GM23338 (cell line): ENCODE results near the gene MKX. TPM values are rescaled to one million over a fixed set of nuclear protein-coding genes. Genes with fewer than 3 reads are reported as not detected.
A peak's percentile ranks its signal among the peaks of the same experiment; 100 is the strongest.

Experiments
- ATAC-seq: fragments of 200-7000 bp; cut with Tn5 transposase; 3 replicates; pipeline ENCODE4 v1.9.1; 2020
- DNase-seq: peaks from one replicate; pipeline ENCODE4 v3.0.0-alpha.2; 2015; ENCODE audit warnings: low spot score
- H2AFZ ChIP-seq: fragments of 200-600 bp; sonication (generic); 2 replicates; pipeline ENCODE4 v1.8.0; 2016; ENCODE audit warnings: antibody characterized with exemption, mild to moderate bottlenecking, moderate library complexity
- H3F3A ChIP-seq: fragments of 200-600 bp; sonication (generic); replicated peaks from 2 replicates; pipeline ENCODE4 v1.8.0; 2017; ENCODE audit warnings: antibody characterized with exemption, mixed run types, low read depth
- H3K27ac ChIP-seq: fragments of 200-600 bp; sonication (generic); 2 replicates; pipeline ENCODE4 v1.6.1; 2016; ENCODE audit warnings: low read depth
- H3K27me3 ChIP-seq: fragments of 200-600 bp; sonication (generic); 2 replicates; pipeline ENCODE4 v1.8.0; 2016; ENCODE audit warnings: mild to moderate bottlenecking, mixed run types, moderate library complexity; ENCODE audit not compliant: insufficient read depth
- H3K36me3 ChIP-seq: fragments of 200-600 bp; sonication (generic); 2 replicates; pipeline ENCODE4 v1.8.0; 2016; ENCODE audit warnings: mild to moderate bottlenecking; ENCODE audit not compliant: insufficient read depth
- H3K4me1 ChIP-seq: fragments of 200-600 bp; sonication (generic); 2 replicates; pipeline ENCODE4 v1.8.0; 2016; ENCODE audit warnings: mild to moderate bottlenecking, moderate library complexity; ENCODE audit not compliant: insufficient read depth
- H3K4me2 ChIP-seq: fragments of 200-600 bp; sonication (generic); 2 replicates; pipeline ENCODE4 v1.7.1; 2017; ENCODE audit warnings: mixed run types
- H3K4me3 ChIP-seq: fragments of 200-600 bp; sonication (generic); 2 replicates; pipeline ENCODE4 v1.6.1; 2016; ENCODE audit warnings: mixed run types
- H3K79me2 ChIP-seq: fragments of 200-600 bp; sonication (generic); replicated peaks from 2 replicates; pipeline ENCODE4 v1.8.0; 2017; ENCODE audit warnings: mild to moderate bottlenecking; ENCODE audit not compliant: insufficient read depth
- H3K9me2 ChIP-seq: fragments of 200-600 bp; sonication (generic); 2 replicates; pipeline ENCODE4 v1.8.0; 2017; ENCODE audit not compliant: insufficient read depth
- H4K20me1 ChIP-seq: fragments of 200-600 bp; sonication (generic); replicated peaks from 2 replicates; pipeline ENCODE4 v1.8.0; 2017; ENCODE audit warnings: mild to moderate bottlenecking; ENCODE audit not compliant: insufficient read depth
- H3K27ac Mint-ChIP-seq: 2 replicates; pipeline ENCODE4 v1.8.0; 2020; ENCODE audit warnings: inconsistent platforms, mild to moderate bottlenecking, moderate library complexity, mixed read lengths
- H3K27me3 Mint-ChIP-seq: 3 replicates; pipeline ENCODE4 v1.8.0; 2022; ENCODE audit warnings: low read depth, mild to moderate bottlenecking, moderate library complexity, mixed read lengths, inconsistent platforms; ENCODE audit not compliant: insufficient read depth, poor library complexity
- H3K36me3 Mint-ChIP-seq: 3 replicates; pipeline ENCODE4 v1.8.0; 2021; ENCODE audit warnings: low read depth, mild to moderate bottlenecking, inconsistent platforms, moderate library complexity, mixed read lengths
- H3K4me1 Mint-ChIP-seq: 3 replicates; pipeline ENCODE4 v1.8.0; 2020; ENCODE audit warnings: mild to moderate bottlenecking, inconsistent platforms, mixed read lengths
- H3K4me3 Mint-ChIP-seq: 3 replicates; pipeline ENCODE4 v1.8.0; 2021; ENCODE audit warnings: moderate library complexity, mild to moderate bottlenecking, inconsistent platforms, mixed read lengths
- H3K9me3 Mint-ChIP-seq: 3 replicates; pipeline ENCODE4 v1.8.0; 2020; ENCODE audit warnings: moderate library complexity, mild to moderate bottlenecking, inconsistent platforms, mixed read lengths
- CTCF ChIP-seq, 2 experiments: fragments of 200-600 bp in 1 of 2; sonication (generic) in 1 of 2; conservative IDR thresholded peaks; 2 replicates each; pipeline versions ENCODE4 v1.5.1 to v1.6.1; 2016 to 2017; ENCODE audit warnings: antibody characterized with exemption in 2 of 2, low read depth in 2 of 2, mild to moderate bottlenecking in 2 of 2, moderate library complexity in 1 of 2
- EZH2 ChIP-seq: fragments of 200-600 bp; sonication (generic); IDR thresholded peaks from one replicate; pipeline ENCODE4 v1.8.0; 2017; ENCODE audit warnings: antibody characterized with exemption, mild to moderate bottlenecking, low read depth; ENCODE audit not compliant: unreplicated experiment
- JUNB ChIP-seq: IDR thresholded peaks from one replicate; pipeline ENCODE4 v1.6.1; 2016; ENCODE audit warnings: antibody characterized with exemption; ENCODE audit not compliant: unreplicated experiment
- ZNF114 ChIP-seq: fragments of 250-450 bp; sonication (Bioruptor Pico); IDR thresholded peaks from 2 replicates; pipeline ENCODE4 v1.5.0; 2020; ENCODE audit warnings: mild to moderate bottlenecking, moderate library complexity
- ZNF331 ChIP-seq: fragments of 250-450 bp; sonication (Bioruptor Pico); IDR thresholded peaks from 2 replicates; pipeline ENCODE4 v1.5.0; 2020; ENCODE audit warnings: low read depth, mild to moderate bottlenecking, moderate library complexity
- ZNF462 ChIP-seq: fragments of 250-450 bp; sonication (Bioruptor Pico); IDR thresholded peaks from 2 replicates; pipeline ENCODE4 v1.5.0; 2020; ENCODE audit warnings: mild to moderate bottlenecking, moderate library complexity
- polyA plus RNA-seq: library from polyadenylated mRNA; unstranded; fragments of >200 nt; fragmentation: Nextera tagmentation; extraction: Ambion mirVana; gene quantifications from 2 replicates; pipeline ENCODE4 v1.2.1, GENCODE V29; 2016
- total RNA-seq: library from RNA; depleted of rRNA; stranded (reverse); fragments of >200 nt; shearing (Covaris generic); gene quantifications from 2 replicates; pipeline ENCODE4 v1.2.3, GENCODE V29; 2014

The MKX gene
- total and polyA plus RNA-seq, 2 experiments from 2014 or later: 0.66 to 0.97 TPM

GRCh38 chr10:27742195-27743011, 3.2 kb downstream of the MKX start (continued):
- no peak for TF ChIP-seq ZNF462 (CRISPR knock-in tag)

GRCh38 chr10:27741173-27742091, 4.2 kb downstream of the MKX start:
- Mint-ChIP-seq H3K4me1 (peaks cover 23% of the 10 kb centered on the region), H3K27ac (no peak overlapping the region), H3K4me3 (peak overlapping the region; percentile 77), H3K36me3 (peaks cover 4% of the 10 kb centered on the region; the same call in 1 of the 3 replicates), H3K27me3 (peaks cover 55% of the 10 kb centered on the region), H3K9me3 (peaks cover 6% of the 10 kb centered on the region)
- DNase-seq (peak; percentile 64), ATAC-seq (peak; percentile 5)
- H3K4me3 ChIP-seq: peak overlapping the region; percentile 88
- H3K27ac ChIP-seq: no peak overlapping the region
- H3F3A ChIP-seq: 0 out of 2 replicates have a peak, but pooled peaks cover 10% of the 10 kb centered on the region
- H3K79me2 ChIP-seq: no peaks in the 10 kb centered on the region
- no peaks in the 10 kb centered on the region for H4K20me1 ChIP-seq
- H3K4me2 ChIP-seq: peak overlapping the region; percentile 96
- H2AFZ ChIP-seq: peak overlapping the region; percentile 98
- peaks cover 15% of the 10 kb centered on the region; the same call in 1 of the 2 replicates for H3K4me1 ChIP-seq
- TF ChIP-seq ZNF114 (CRISPR knock-in tag) (no peak), JUNB (no peak), EZH2 (peak; percentile 54), CTCF (conservative IDR thresholded peaks at IDR 0.05; ENCODE audit: low read depth in 2 of 2) (no peak), ZNF331 (CRISPR knock-in tag) (no peak)
- no peaks in the 10 kb centered on the region for H3K36me3 ChIP-seq
- no peaks in the 10 kb centered on the region for H3K9me2 ChIP-seq
- peaks cover 72% of the 10 kb centered on the region for H3K27me3 ChIP-seq
